K562 (cell line): ENCODE data around the gene NDUFV2. TPM values are rescaled to one million over a fixed set of nuclear protein-coding genes. Genes with fewer than 3 reads are reported as not detected.
A peak's percentile ranks its signal among the peaks of the same experiment; 100 is the strongest.

Experiments
- CREB1 ChIP-seq, 2 experiments: sonication (generic) in 1 of 2; formaldehyde crosslinking in 1 of 2; IDR thresholded peaks; 2 replicates each; pipeline versions ENCODE4 v1.6.1 to v1.8.0; 2012 to 2022; ENCODE audit warnings: inconsistent platforms in 1 of 2, mild to moderate bottlenecking in 1 of 2, missing genetic modification reagents in 1 of 2, moderate library complexity in 1 of 2
- NCOA6 ChIP-seq: fragments of 450-650 bp; IDR thresholded peaks from 2 replicates; pipeline ENCODE4 v1.6.1; 2017; ENCODE audit warnings: mild to moderate bottlenecking
- NUFIP1 ChIP-seq: fragments of 450-650 bp; IDR thresholded peaks from 2 replicates; pipeline ENCODE4 v1.6.1; 2018; ENCODE audit not compliant: partially characterized antibody
- PHTF2 ChIP-seq: fragments of 250-450 bp; sonication (Bioruptor Pico); IDR thresholded peaks from 2 replicates; pipeline ENCODE4 v1.5.0; 2021; ENCODE audit warnings: mild to moderate bottlenecking
- PTBP1 ChIP-seq: fragments of 200-400 bp; formaldehyde crosslinking; IDR thresholded peaks from 2 replicates; pipeline ENCODE4 v1.6.1; 2017; ENCODE audit warnings: low read depth, low read length
- SMARCB1 ChIP-seq: IDR thresholded peaks from 2 replicates; pipeline ENCODE4 v1.6.1; 2011; ENCODE audit warnings: improper control_type of control experiment, low read depth; ENCODE audit not compliant: insufficient read length
- TCFL5 ChIP-seq: fragments of 250-450 bp; sonication (Bioruptor Pico); conservative IDR thresholded peaks from 2 replicates; pipeline ENCODE4 v1.6.1; 2021; ENCODE audit warnings: mild to moderate bottlenecking, moderate library complexity, matching md5 sums
- USF1 ChIP-seq: sonication (generic); formaldehyde crosslinking; IDR thresholded peaks from 2 replicates; pipeline ENCODE4 v1.9.0; 2022; ENCODE audit warnings: mild to moderate bottlenecking, missing genetic modification reagents
- YBX1 ChIP-seq: fragments of 450-650 bp; IDR thresholded peaks from 2 replicates; pipeline ENCODE4 v1.7.1; 2016; ENCODE audit warnings: mild to moderate bottlenecking
- ZNF778 ChIP-seq: fragments of 450-650 bp; formaldehyde crosslinking; IDR thresholded peaks from 2 replicates; pipeline ENCODE4 v1.4.0; 2020; ENCODE audit warnings: mild to moderate bottlenecking, moderate library complexity
- polyA plus RNA-seq, 8 experiments: library from polyadenylated mRNA; depleted of rRNA in 4 of 8; stranded (reverse) in 5 of 8; unstranded in 3 of 8; fragments of >200 nt; fragmentation: Nextera tagmentation in 2 of 8; fragmentation: Illumina TruSeq in 1 of 8; extraction: Ambion mirVana in 2 of 8; extraction: Trizol in 1 of 8; gene quantifications; 2 replicates each; pipeline versions ENCODE4 v1.2.1 to v1.2.3, GENCODE V29; 2011 to 2014; ENCODE audit warnings: inconsistent platforms in 1 of 8, missing spikeins in 1 of 8
- total RNA-seq, 7 experiments: library from RNA; depleted of rRNA in 6 of 7; stranded (reverse); fragments of >200 nt in 6 of 7; fragmentation: Illumina TruSeq in 2 of 7; extraction: Trizol in 2 of 7; gene quantifications; 2 replicates each; pipeline versions ENCODE4 v1.2.1 to v1.2.3, GENCODE V29; 2011 to 2021; ENCODE audit warnings: low replicate concordance in 1 of 7
- TF ChIP-seq, protein P1 (sequence below): fragments of 450-650 bp; IDR thresholded peaks from one replicate; pipeline ENCODE4 v1.6.1; 2018; ENCODE audit warnings: mild to moderate bottlenecking, moderate library complexity; ENCODE audit not compliant: partially characterized antibody
- TF ChIP-seq, protein P2 (sequence below): fragments of 450-650 bp; IDR thresholded peaks from 2 replicates; pipeline ENCODE4 v1.6.1; 2014; ENCODE audit warnings: low read depth, mild to moderate bottlenecking, moderate library complexity, borderline replicate concordance
- TF ChIP-seq, protein P3 (sequence below): sonication (generic); formaldehyde crosslinking; IDR thresholded peaks from 2 replicates; pipeline ENCODE4 v1.8.0; 2022; ENCODE audit warnings: mild to moderate bottlenecking, missing genetic modification reagents

Gene NDUFV2
- total and polyA plus RNA-seq, 9 of the 15 experiments (the other 6 are each of a cell fraction or from before 2014, with no cell fraction given): 213 to 550 (median 384) TPM

- peak; percentile 61 for TF ChIP-seq CREB1 (IDR thresholded peaks at IDR 0.05)
- TF ChIP-seq CREB1 (CRISPR knock-in tag; IDR thresholded peaks at IDR 0.05): peak; percentile 51; the same call in 1 of the 2 replicates
- no peak for TF ChIP-seq TCFL5 (CRISPR knock-in tag)
- TF ChIP-seq YBX1: no peak
- TF ChIP-seq, protein P1, sequence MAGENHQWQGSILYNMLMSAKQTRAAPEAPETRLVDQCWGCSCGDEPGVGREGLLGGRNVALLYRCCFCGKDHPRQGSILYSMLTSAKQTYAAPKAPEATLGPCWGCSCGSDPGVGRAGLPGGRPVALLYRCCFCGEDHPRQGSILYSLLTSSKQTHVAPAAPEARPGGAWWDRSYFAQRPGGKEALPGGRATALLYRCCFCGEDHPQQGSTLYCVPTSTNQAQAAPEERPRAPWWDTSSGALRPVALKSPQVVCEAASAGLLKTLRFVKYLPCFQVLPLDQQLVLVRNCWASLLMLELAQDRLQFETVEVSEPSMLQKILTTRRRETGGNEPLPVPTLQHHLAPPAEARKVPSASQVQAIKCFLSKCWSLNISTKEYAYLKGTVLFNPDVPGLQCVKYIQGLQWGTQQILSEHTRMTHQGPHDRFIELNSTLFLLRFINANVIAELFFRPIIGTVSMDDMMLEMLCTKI: no peak
- no peak for TF ChIP-seq USF1 (CRISPR knock-in tag)
- TF ChIP-seq SMARCB1: no peak
- TF ChIP-seq PTBP1: no peak
- no peak for TF ChIP-seq PHTF2
- TF ChIP-seq, protein P2, sequence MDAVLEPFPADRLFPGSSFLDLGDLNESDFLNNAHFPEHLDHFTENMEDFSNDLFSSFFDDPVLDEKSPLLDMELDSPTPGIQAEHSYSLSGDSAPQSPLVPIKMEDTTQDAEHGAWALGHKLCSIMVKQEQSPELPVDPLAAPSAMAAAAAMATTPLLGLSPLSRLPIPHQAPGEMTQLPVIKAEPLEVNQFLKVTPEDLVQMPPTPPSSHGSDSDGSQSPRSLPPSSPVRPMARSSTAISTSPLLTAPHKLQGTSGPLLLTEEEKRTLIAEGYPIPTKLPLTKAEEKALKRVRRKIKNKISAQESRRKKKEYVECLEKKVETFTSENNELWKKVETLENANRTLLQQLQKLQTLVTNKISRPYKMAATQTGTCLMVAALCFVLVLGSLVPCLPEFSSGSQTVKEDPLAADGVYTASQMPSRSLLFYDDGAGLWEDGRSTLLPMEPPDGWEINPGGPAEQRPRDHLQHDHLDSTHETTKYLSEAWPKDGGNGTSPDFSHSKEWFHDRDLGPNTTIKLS: peak; percentile 35; the same call in 1 of the 2 replicates
- no peak for TF ChIP-seq NUFIP1
- TF ChIP-seq NCOA6: no peak
- no peak for TF ChIP-seq ZNF778 (CRISPR knock-in tag)
- TF ChIP-seq, protein P3, sequence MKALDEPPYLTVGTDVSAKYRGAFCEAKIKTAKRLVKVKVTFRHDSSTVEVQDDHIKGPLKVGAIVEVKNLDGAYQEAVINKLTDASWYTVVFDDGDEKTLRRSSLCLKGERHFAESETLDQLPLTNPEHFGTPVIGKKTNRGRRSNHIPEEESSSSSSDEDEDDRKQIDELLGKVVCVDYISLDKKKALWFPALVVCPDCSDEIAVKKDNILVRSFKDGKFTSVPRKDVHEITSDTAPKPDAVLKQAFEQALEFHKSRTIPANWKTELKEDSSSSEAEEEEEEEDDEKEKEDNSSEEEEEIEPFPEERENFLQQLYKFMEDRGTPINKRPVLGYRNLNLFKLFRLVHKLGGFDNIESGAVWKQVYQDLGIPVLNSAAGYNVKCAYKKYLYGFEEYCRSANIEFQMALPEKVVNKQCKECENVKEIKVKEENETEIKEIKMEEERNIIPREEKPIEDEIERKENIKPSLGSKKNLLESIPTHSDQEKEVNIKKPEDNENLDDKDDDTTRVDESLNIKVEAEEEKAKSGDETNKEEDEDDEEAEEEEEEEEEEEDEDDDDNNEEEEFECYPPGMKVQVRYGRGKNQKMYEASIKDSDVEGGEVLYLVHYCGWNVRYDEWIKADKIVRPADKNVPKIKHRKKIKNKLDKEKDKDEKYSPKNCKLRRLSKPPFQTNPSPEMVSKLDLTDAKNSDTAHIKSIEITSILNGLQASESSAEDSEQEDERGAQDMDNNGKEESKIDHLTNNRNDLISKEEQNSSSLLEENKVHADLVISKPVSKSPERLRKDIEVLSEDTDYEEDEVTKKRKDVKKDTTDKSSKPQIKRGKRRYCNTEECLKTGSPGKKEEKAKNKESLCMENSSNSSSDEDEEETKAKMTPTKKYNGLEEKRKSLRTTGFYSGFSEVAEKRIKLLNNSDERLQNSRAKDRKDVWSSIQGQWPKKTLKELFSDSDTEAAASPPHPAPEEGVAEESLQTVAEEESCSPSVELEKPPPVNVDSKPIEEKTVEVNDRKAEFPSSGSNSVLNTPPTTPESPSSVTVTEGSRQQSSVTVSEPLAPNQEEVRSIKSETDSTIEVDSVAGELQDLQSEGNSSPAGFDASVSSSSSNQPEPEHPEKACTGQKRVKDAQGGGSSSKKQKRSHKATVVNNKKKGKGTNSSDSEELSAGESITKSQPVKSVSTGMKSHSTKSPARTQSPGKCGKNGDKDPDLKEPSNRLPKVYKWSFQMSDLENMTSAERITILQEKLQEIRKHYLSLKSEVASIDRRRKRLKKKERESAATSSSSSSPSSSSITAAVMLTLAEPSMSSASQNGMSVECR (CRISPR knock-in tag): peak; percentile 73
These were observed 34.9 kb downstream of the NDUFV2 start (continued) for GRCh38 chr18:9137168-9138066.
